DND-41 (cell line): Measurements from ENCODE around the gene KISS1R.

ENCODE experiments used
- ATAC-seq: fragments of 200-7000 bp; cut with Tn5 transposase; 3 replicates; pipeline ENCODE4 v1.9.1; 2021; ENCODE audit warnings: low read depth; ENCODE audit not compliant: insufficient read depth
- DNase-seq: peaks from one replicate; pipeline ENCODE4 v3.0.0-alpha.2; 2020
- H2AFZ ChIP-seq: 2 replicates; pipeline ENCODE4 v1.6.0; 2012; ENCODE audit warnings: low read depth, low read length
- H3K27ac ChIP-seq: 2 replicates; pipeline ENCODE4 v1.5.1; 2012; ENCODE audit warnings: low read length, inconsistent platforms
- H3K27me3 ChIP-seq: fragments of 200-600 bp; sonication (generic); 2 replicates; pipeline ENCODE4 v1.6.0; 2012; ENCODE audit warnings: low read length, mild to moderate bottlenecking, inconsistent platforms; ENCODE audit not compliant: insufficient read depth, poor library complexity
- H3K36me3 ChIP-seq: 2 replicates; pipeline ENCODE4 v1.5.1; 2012; ENCODE audit warnings: low read length, inconsistent platforms; ENCODE audit not compliant: insufficient read depth
- H3K4me1 ChIP-seq: 2 replicates; pipeline ENCODE4 v1.5.1; 2012; ENCODE audit warnings: mild to moderate bottlenecking, low read length; ENCODE audit not compliant: insufficient read depth
- H3K4me2 ChIP-seq: 2 replicates; pipeline ENCODE4 v1.6.0; 2012; ENCODE audit warnings: mild to moderate bottlenecking, moderate library complexity, low read length, inconsistent platforms; ENCODE audit not compliant: insufficient read depth
- H3K4me3 ChIP-seq, 2 experiments: fragments of 200-600 bp in 1 of 2; shearing (Covaris generic) in 1 of 2; 2 replicates each; pipeline ENCODE4 v1.5.1; 2012 to 2016; ENCODE audit warnings: inconsistent platforms in 2 of 2, low read length in 2 of 2, mild to moderate bottlenecking in 2 of 2, low read depth in 1 of 2, moderate library complexity in 1 of 2
- H3K79me2 ChIP-seq: 2 replicates; pipeline ENCODE4 v1.6.0; 2012; ENCODE audit warnings: low read length, inconsistent platforms; ENCODE audit not compliant: insufficient read depth
- H3K9ac ChIP-seq: 2 replicates; pipeline ENCODE4 v1.6.0; 2012; ENCODE audit warnings: low read depth, mild to moderate bottlenecking, inconsistent platforms, low read length, moderate library complexity
- H3K9me3 ChIP-seq: 2 replicates; pipeline ENCODE4 v1.5.1; 2012; ENCODE audit warnings: low read length, moderate library complexity, mild to moderate bottlenecking, inconsistent platforms; ENCODE audit not compliant: insufficient read depth, severe bottlenecking
- H4K20me1 ChIP-seq: 2 replicates; pipeline ENCODE4 v1.6.0; 2012; ENCODE audit warnings: low read length; ENCODE audit not compliant: insufficient read depth
- CTCF ChIP-seq: IDR thresholded peaks from 2 replicates; pipeline ENCODE4 v1.5.1; 2012; ENCODE audit warnings: borderline replicate concordance, low read length, moderate library complexity, mild to moderate bottlenecking; ENCODE audit not compliant: poor library complexity, severe bottlenecking; ENCODE audit errors: extremely low read depth
- EZH2 ChIP-seq: IDR thresholded peaks from 3 replicates; pipeline ENCODE4 v1.6.1; 2012; ENCODE audit warnings: borderline replicate concordance, low read depth, mild to moderate bottlenecking, moderate library complexity, low read length, inconsistent platforms; ENCODE audit not compliant: severe bottlenecking

Gene KISS1R

GRCh38 chr19:907183-907853, 9.8 kb upstream of the KISS1R start:
- H4K20me1 ChIP-seq = peaks cover 21% of the 10 kb centered on the region
- H3K27me3 ChIP-seq = no peaks in the 10 kb centered on the region
- no peak overlapping the region for H3K9ac ChIP-seq
- DNase-seq (no peak), ATAC-seq (no peak)
- peaks cover 4% of the 10 kb centered on the region; the same call in 1 of the 2 replicates for H3K4me1 ChIP-seq
- TF ChIP-seq EZH2 (no peak), CTCF (no peak)
- no peak overlapping the region for H3K27ac ChIP-seq
- H3K4me3 ChIP-seq = no peak overlapping the region
- H3K9me3 ChIP-seq = no peaks in the 10 kb centered on the region
- H3K4me2 ChIP-seq = no peak overlapping the region; the same call in 1 of the 2 replicates
- H3K79me2 ChIP-seq = peaks cover 46% of the 10 kb centered on the region
- no peak overlapping the region for H2AFZ ChIP-seq
- no peaks in the 10 kb centered on the region; the same call in 1 of the 2 replicates for H3K36me3 ChIP-seq

- Histone ChIP-seq H3K27ac (no peak overlapping the region), H3K4me1 (peaks cover 11% of the 10 kb centered on the region), H3K4me2 (peak overlapping the region; percentile 46), H3K9ac (no peak overlapping the region), H4K20me1 (peaks cover 12% of the 10 kb centered on the region), H3K9me3 (no peaks in the 10 kb centered on the region), H3K79me2 (peaks cover 50% of the 10 kb centered on the region), H3K36me3 (no peaks in the 10 kb centered on the region; the same call in 1 of the 2 replicates), H2AFZ (no peak overlapping the region), H3K27me3 (no peaks in the 10 kb centered on the region), H3K4me3 (no peak overlapping the region; a peak in 1 of 4 replicates)
- ATAC-seq (no peak), DNase-seq (no peak)
- no peak for TF ChIP-seq CTCF
- no peak for TF ChIP-seq EZH2
Measured at GRCh38 chr19:911197-912033, 5.7 kb upstream of the KISS1R start.

DNA sequence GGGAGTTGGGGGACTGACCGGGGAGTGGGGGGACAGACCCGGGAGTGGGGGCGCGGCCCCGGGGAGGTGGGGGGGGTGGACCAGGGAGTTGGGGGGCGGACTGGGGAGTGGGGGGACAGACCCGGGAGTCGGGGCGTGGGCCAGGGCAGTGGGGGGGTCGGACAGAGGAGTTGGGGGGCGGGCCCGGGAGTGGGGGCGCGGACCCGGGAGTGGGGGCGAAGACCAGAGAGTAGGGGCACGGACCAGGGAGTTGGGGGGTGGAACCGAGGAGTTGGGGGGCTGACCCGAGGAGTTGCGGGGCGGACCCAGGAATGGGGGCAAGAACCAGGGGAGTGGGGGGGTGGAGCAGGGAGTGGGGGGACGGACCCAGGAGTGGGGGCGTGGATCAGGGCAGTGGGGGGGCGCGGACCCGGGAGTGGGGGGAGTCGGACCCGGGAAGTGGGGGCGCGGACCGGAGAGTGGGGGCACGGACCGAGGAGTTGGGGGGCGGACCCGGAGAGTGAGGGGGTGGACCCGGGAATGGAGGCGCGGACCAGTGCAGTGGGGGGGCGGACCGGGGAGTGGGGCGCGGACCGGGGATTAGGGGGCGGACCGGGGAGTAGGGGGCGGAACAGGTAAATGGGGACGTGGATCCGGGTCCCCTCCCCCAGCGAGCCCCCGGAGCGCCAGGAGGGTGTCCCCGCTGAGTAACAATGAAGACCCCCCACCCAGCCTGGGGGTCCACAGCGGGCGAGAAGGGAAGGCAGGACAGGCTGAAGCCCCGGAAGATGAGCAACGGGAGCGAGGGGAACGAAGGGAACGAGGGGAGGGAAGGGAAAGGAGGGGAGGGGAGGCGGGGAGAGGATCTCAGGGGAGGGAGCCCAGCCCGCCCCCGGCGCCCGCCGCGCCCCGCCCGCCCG, 4.7 kb upstream of the KISS1R start:
- H3K79me2 ChIP-seq = peaks cover 44% of the 10 kb centered on the region
- DNase-seq (no peak), ATAC-seq (peak; percentile 17; the same call in 1 of the 3 replicates)
- peaks cover 11% of the 10 kb centered on the region for H3K4me1 ChIP-seq
- no peak for TF ChIP-seq CTCF
- H3K27me3 ChIP-seq = no peaks in the 10 kb centered on the region
- peak overlapping the region; percentile 82 for H3K4me2 ChIP-seq
- H3K9me3 ChIP-seq = no peaks in the 10 kb centered on the region
- no peaks in the 10 kb centered on the region; the same call in 1 of the 2 replicates for H3K36me3 ChIP-seq
- peaks cover 7% of the 10 kb centered on the region for H4K20me1 ChIP-seq
- H3K4me3 ChIP-seq = peak overlapping the region; percentile 66 to 83; a peak in 3 of 4 replicates
- H3K27ac ChIP-seq = peak overlapping the region; percentile 83
- peak overlapping the region; percentile 91 for H3K9ac ChIP-seq
- peak overlapping the region; percentile 90 for H2AFZ ChIP-seq
